ENCODE data around the gene CLMN. TPM values are rescaled to one million over a fixed set of nuclear protein-coding genes. Genes with fewer than 3 reads are reported as not detected.

CLMN gene
- polyA plus RNA-seq, 6 donors from 2014 or later, result 4.9 to 23.8 (median 12.7) TPM

- ATAC-seq (ENCODE audit: low read depth in 2 of 2) (no peak), DNase-seq (no peak)
- H3K4me3 Mint-ChIP-seq, result no peak overlapping the region
- peaks cover 0 to 9% (median 9%) of the 10 kb centered on the region in 3 donors for H3K4me1 Mint-ChIP-seq
- no peaks in the 10 kb centered on the region for H3K36me3 Mint-ChIP-seq
- no peak overlapping the region for H3K27ac Mint-ChIP-seq
- H3K9me3 Mint-ChIP-seq, result peaks cover 0 to 3% (median 0%) of the 10 kb centered on the region in 7 donors
- H3K27me3 Mint-ChIP-seq, result peaks cover 20 to 28% (median 27%) of the 10 kb centered on the region in 3 donors
Observed at GRCh38 chr14:95339301-95339865, 19.7 kb upstream of the CLMN start.

- Mint-ChIP-seq H3K9me3 (peaks cover 0 to 3% (median 0%) of the 10 kb centered on the region in 7 donors), H3K27ac (no peak overlapping the region), H3K36me3 (no peaks in the 10 kb centered on the region), H3K4me1 (peaks cover 0 to 9% (median 9%) of the 10 kb centered on the region in 3 donors), H3K4me3 (no peak overlapping the region), H3K27me3 (peaks cover 20 to 28% (median 27%) of the 10 kb centered on the region in 3 donors)
- DNase-seq (no peak), ATAC-seq (ENCODE audit: low read depth in 2 of 2) (no peak)
Observed at GRCh38 chr14:95338436-95338835, 18.7 kb upstream of the CLMN start.

GRCh38 chr14:95337041-95337595 is 17.4 kb upstream of the CLMN start:
- Mint-ChIP-seq H3K36me3 (no peaks in the 10 kb centered on the region), H3K27ac (peak overlapping the region in 3 of 6 donors; percentile 4 to 80 (median 65)), H3K4me1 (peaks cover 7 to 18% (median 16%) of the 10 kb centered on the region in 3 donors), H3K27me3 (peaks cover 20 to 28% (median 27%) of the 10 kb centered on the region in 3 donors), H3K9me3 (peaks cover 0 to 3% (median 0%) of the 10 kb centered on the region in 7 donors), H3K4me3 (no peak overlapping the region)
- ATAC-seq (ENCODE audit: low read depth in 2 of 2), result no peak
- DNase-seq, result no peak

GRCh38 chr14:95336192-95336760 is 16.6 kb upstream of the CLMN start:
- Mint-ChIP-seq H3K4me1 (peaks cover 11 to 25% (median 19%) of the 10 kb centered on the region in 3 donors), H3K36me3 (no peaks in the 10 kb centered on the region), H3K27ac (peak overlapping the region in 4 of 6 donors; percentile 4 to 82 (median 69)), H3K27me3 (peaks cover 20 to 22% (median 22%) of the 10 kb centered on the region in 3 donors), H3K4me3 (no peak overlapping the region), H3K9me3 (peaks cover 0 to 3% (median 0%) of the 10 kb centered on the region in 7 donors)
- DNase-seq, result no peak
- ATAC-seq (ENCODE audit: low read depth in 2 of 2), result no peak

- Mint-ChIP-seq H3K4me1 (peaks cover 13 to 29% (median 19%) of the 10 kb centered on the region in 3 donors), H3K36me3 (no peaks in the 10 kb centered on the region), H3K4me3 (no peak overlapping the region), H3K27ac (no peak overlapping the region), H3K9me3 (peaks cover 0 to 2% (median 0%) of the 10 kb centered on the region in 7 donors), H3K27me3 (peaks cover 13 to 15% (median 14%) of the 10 kb centered on the region in 3 donors)
- ATAC-seq (ENCODE audit: low read depth in 2 of 2) (no peak), DNase-seq (no peak)
Observed at GRCh38 chr14:95335071-95335470, 15.4 kb upstream of the CLMN start.

- Mint-ChIP-seq H3K4me3 (no peak overlapping the region), H3K9me3 (peaks cover 0 to 2% (median 0%) of the 10 kb centered on the region in 7 donors), H3K4me1 (peaks cover 23 to 40% (median 29%) of the 10 kb centered on the region in 3 donors), H3K27ac (no peak overlapping the region), H3K27me3 (peaks cover 10 to 14% (median 13%) of the 10 kb centered on the region in 3 donors), H3K36me3 (no peaks in the 10 kb centered on the region)
- DNase-seq (no peak), ATAC-seq (ENCODE audit: low read depth in 2 of 2) (no peak)
Observed at GRCh38 chr14:95334044-95334443, 14.3 kb upstream of the CLMN start.

- Mint-ChIP-seq H3K27me3 (peaks cover under 1 to 11% (median 4%) of the 10 kb centered on the region in 3 donors), H3K4me1 (peaks cover 37 to 54% (median 41%) of the 10 kb centered on the region in 3 donors), H3K36me3 (no peaks in the 10 kb centered on the region), H3K9me3 (peaks cover 0 to 2% (median 0%) of the 10 kb centered on the region in 7 donors), H3K27ac (peak overlapping the region in 1 of 6 donors; percentile 60), H3K4me3 (peak overlapping the region in 1 of 8 donors; percentile 31)
- DNase-seq (no peak), ATAC-seq (ENCODE audit: low read depth in 2 of 2) (no peak)
Observed at GRCh38 chr14:95332641-95333040, 12.9 kb upstream of the CLMN start.

- H3K27ac Mint-ChIP-seq, result peak overlapping the region in 2 of 6 donors; percentile 55 to 76
- H3K27me3 Mint-ChIP-seq, result peaks cover 0 to 6% (median 4%) of the 10 kb centered on the region in 3 donors
- no peak for DNase-seq
Observed at GRCh38 chr14:95331708-95332408, 12.2 kb upstream of the CLMN start.

GRCh38 chr14:95330591-95331370 is 11.1 kb upstream of the CLMN start:
- DNase-seq (no peak), ATAC-seq (ENCODE audit: low read depth in 2 of 2) (no peak)
- Mint-ChIP-seq H3K27ac (peak overlapping the region in 1 of 6 donors; percentile 68), H3K4me1 (peaks cover 43 to 62% (median 53%) of the 10 kb centered on the region in 3 donors), H3K27me3 (no peaks in the 10 kb centered on the region), H3K4me3 (peak overlapping the region in 1 of 8 donors; percentile 35), H3K9me3 (peaks cover 0 to 2% (median 0%) of the 10 kb centered on the region in 7 donors), H3K36me3 (no peaks in the 10 kb centered on the region)

More at GRCh38 chr14:95331708-95332408, 12.2 kb upstream of the CLMN start:
- no peak for ATAC-seq (ENCODE audit: low read depth in 2 of 2)
- Mint-ChIP-seq H3K4me3 (no peak overlapping the region), H3K9me3 (peaks cover 0 to 2% (median 0%) of the 10 kb centered on the region in 7 donors), H3K4me1 (peaks cover 44 to 61% (median 45%) of the 10 kb centered on the region in 3 donors), H3K36me3 (no peaks in the 10 kb centered on the region)

GRCh38 chr14:95329941-95330340 is 10.2 kb upstream of the CLMN start:
- Mint-ChIP-seq H3K4me1 (peaks cover 47 to 66% (median 60%) of the 10 kb centered on the region in 3 donors), H3K27ac (peak overlapping the region in 5 of 6 donors; percentile 6 to 90 (median 79)), H3K9me3 (peaks cover 0 to under 1% (median 0%) of the 10 kb centered on the region in 7 donors), H3K4me3 (peak overlapping the region in 3 of 8 donors; percentile 9 to 50 (median 45)), H3K36me3 (no peaks in the 10 kb centered on the region), H3K27me3 (no peaks in the 10 kb centered on the region)
- ATAC-seq (ENCODE audit: low read depth in 2 of 2) (no peak), DNase-seq (no peak)

GRCh38 chr14:95328729-95329503 is 9.2 kb upstream of the CLMN start:
- peak overlapping the region; percentile 87 to 98 (median 96) for H3K27ac Mint-ChIP-seq
- no peak for DNase-seq
- peaks cover 50 to 66% (median 64%) of the 10 kb centered on the region in 3 donors for H3K4me1 Mint-ChIP-seq
- H3K27me3 Mint-ChIP-seq, result no peaks in the 10 kb centered on the region
- no peak for ATAC-seq (ENCODE audit: low read depth in 2 of 2)
- H3K36me3 Mint-ChIP-seq, result no peaks in the 10 kb centered on the region
- no peaks in the 10 kb centered on the region for H3K9me3 Mint-ChIP-seq
- peak overlapping the region in 7 of 8 donors; percentile 10 to 91 (median 74) for H3K4me3 Mint-ChIP-seq
